GM21576 (cell line): ENCODE measurements around the gene DOHH.

Experiments used
- ATAC-seq: cut with Tn5 transposase; IDR thresholded peaks from one replicate; pipeline ENCODE4 v1.9.1; 2021; ENCODE audit warnings: mild to moderate bottlenecking, moderate library complexity; ENCODE audit not compliant: unreplicated experiment

Gene DOHH, protein sequence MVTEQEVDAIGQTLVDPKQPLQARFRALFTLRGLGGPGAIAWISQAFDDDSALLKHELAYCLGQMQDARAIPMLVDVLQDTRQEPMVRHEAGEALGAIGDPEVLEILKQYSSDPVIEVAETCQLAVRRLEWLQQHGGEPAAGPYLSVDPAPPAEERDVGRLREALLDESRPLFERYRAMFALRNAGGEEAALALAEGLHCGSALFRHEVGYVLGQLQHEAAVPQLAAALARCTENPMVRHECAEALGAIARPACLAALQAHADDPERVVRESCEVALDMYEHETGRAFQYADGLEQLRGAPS

DNA sequence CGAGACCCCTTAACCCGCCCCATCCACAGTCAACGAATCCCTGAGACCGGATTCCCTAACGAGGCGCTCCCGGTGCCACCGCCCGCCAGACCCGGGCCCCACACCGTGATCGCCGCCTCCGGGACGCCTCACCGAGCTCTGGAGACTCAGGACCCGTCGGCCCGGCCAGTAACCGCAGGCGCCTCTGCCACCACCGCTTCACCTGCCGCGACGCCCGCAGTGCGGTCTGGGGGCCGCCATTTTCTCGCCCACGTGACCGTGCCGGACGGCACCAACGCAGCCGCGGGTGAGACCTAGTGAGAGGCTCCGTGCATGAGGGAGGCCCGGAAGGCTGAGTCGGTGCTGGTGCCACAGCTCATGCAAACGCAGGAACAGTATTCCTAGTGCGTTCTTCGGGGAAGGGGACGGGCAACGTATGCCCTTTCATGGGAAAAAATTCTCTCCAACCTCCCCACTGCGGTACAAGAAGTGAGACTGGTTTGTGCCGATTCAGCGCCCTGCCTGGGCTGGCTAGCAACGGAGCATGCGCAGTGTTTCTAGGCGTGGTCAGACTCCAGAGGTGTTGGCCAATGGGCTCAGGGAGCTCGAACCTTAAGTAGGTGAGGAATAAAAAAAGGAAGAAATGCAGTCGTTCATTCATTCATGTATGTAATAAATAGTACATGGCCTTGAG lies at the start of gene DOHH:
Gene DOHH (minus strand): TSS at position 246 of the 673 bp plus-strand sequence. CDS start 3,860 bp downstream, outside the sequence.
- ATAC-seq = peak; percentile 83

DNA sequence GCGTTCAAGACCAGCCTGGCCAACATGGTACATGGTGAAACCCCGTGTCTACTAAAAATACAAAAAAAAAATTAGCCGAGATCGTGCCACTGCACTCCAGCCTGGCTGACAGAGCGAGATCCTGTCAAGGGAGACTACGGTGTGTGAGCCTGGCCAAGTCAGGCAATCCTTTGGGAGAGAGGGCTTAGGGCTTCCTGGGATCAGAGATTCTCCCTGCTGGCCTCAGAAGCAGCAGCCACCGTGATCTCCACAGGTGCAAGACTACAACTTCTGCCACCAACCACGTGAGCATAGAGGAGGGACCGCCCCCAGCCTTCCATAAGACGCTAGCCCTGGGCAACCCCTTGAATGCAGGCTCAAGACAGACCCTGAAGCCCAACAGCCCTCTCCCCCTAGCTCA lies 49.3 kb upstream of the DOHH start:
- no peak for ATAC-seq

DNA sequence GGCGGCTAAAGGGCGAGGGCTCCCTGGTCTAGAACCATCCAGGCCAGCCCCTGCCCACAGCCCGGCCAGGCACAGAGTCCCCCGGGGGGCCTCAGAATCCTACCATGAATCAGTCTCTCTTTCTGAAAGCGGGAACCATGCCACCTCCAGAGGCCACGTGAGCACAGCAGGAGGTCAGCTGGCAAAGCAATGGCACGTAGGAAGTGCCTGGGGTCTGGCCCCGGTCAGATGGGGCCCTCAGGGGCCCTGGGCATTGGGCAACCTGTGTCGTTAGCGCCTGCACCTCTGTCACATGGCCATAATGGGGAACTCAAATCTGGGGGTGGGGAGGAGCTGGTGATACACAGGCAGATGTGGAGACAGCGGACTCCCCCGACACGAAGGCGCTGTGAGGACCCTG lies 48.1 kb upstream of the DOHH start:
- ATAC-seq = no peak

DNA sequence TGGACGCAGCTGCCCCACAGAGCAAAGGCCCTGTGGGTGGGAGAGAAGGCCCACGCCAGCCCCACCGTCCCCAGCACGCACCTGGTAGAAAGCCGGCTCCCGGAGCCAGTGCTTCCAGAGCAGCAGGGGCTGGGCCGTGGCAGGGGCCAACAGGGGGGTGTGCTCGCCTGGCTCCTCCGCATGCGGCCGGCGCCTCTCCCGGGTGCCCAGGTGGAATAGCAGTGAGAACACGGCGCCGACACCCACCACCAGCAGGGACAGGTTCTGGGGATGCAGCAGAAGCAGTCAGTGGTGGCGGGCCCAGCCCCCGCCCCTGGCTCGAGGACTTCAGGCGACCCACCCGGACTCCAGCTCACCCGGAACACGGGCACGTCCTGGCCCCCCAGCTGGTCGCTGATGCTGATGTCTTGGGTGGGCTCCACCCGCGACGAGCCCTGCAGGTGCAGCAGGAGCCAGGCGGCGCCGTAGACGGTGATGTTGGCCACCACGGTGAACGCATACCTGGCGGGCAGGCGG lies 47.4 kb upstream of the DOHH start:
- no peak for ATAC-seq

DNA sequence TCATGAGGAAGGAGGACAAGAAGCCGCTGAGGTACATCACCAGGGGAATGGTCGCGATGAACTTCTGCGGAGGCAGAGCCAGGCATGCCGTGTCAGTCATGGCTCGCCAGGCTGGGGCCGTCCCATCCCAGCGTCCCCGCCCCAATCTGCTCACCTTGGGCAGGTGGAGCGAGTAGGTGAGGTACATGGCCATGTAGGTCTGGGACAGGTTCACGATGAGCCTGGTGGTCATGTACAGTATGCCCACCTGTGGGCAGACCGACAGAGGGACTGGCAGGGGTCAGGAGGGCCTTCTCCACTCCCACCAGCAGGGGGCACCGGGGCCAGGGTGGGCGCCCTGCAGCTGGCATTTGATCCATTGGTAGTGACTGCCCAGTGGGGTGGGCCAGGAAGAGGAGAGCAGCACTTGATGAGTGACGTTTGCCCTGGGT lies 46.8 kb upstream of the DOHH start:
- ATAC-seq = no peak

DNA sequence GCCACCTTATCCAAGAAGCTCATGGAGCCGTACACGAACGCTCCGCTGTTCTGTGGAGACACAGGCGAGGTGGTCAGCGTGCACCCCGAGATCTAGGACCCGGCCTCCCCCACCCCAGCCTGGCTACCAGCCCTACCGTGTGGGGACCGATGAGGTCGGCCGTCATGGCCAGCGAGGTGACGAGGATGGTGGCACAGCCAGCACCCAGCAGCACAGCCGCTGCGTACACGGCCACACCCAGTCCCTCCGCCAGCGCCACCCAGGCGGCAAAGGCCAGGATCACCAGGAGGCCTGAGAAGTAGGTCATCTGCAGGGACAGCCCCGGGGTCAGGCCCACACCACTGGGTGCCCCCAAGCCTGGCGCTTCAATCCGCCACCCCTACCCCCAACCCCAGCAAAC lies 45.6 kb upstream of the DOHH start:
- ATAC-seq = no peak

DNA sequence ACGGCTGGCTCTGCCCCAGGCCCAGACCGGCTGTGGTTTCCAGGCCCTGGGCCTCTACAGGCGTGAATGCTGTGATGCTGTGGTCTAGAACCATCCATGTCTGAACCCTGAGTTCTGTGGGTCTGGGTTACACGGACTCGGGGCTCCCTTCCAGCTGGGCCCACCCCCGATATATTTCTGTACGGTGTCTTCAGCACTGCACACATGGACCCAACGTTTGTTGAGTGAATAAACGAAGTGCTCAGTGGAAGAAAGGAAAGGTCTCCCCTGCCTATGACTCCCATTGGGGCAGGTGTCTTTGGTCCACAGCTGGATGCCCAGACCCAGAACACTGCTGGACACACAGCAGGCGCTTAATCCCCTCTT lies 45.2 kb upstream of the DOHH start:
- ATAC-seq = no peak

DNA sequence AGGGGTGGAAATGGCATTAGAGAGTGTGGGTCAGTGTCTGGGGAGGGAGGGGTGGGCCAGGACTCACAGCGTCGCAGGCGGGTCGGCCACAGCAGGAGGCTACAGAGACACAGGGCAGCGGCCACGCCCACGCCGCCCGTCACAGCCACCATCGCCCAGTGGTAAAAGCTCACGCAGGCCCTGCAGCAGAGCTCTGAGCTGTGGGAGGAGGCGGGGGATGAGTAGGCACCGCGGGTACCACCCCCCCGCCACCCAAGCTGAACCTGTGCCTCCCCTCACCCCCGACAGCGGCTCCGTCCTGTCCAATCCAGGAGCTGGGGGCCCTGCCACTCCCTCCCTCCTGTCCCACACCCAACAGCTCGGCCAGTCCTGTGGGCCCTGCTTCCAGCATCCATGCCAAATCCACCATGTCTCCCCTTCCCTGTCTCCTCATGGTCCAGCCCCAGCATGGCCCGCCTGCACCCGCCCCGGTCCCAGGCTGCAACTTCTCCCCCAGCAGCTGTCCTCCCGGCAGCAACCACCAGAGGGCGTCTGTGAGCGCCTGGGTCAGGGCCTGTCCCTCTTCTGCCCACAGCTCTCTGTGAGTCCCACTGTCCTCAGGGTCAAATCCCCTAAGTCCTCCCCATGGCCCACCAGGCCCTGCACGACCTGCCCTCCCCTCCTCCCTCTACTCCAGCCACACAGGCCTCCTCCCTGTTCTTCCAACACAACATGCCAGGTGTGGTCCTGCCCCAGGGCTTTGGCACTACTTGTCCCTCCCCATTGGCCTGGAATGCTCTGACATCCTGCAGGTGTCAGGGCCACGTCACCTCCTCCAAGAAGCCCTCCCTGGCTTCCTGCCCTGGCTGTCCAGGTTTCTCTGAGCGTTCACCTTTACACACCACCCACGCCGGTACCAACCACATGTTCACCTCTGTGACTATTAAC lies 44.5 kb upstream of the DOHH start:
- ATAC-seq = no peak

DNA sequence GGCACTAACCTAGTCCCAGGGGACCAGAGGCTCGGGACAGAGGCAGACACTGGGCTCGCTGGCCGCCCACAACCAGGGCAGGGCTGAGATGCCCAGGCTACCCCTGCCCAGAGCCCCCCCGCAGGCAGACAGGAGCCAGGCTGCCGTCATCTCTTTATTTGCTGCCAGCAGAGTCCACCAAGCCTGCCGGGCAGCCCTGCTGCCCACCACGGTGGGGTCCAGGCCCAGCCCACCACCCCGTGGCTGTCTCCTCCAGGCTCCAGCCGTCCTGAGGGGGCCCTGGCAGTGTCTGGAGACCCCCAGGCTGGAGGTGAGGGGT lies 43.5 kb upstream of the DOHH start:
- no peak for ATAC-seq

DNA sequence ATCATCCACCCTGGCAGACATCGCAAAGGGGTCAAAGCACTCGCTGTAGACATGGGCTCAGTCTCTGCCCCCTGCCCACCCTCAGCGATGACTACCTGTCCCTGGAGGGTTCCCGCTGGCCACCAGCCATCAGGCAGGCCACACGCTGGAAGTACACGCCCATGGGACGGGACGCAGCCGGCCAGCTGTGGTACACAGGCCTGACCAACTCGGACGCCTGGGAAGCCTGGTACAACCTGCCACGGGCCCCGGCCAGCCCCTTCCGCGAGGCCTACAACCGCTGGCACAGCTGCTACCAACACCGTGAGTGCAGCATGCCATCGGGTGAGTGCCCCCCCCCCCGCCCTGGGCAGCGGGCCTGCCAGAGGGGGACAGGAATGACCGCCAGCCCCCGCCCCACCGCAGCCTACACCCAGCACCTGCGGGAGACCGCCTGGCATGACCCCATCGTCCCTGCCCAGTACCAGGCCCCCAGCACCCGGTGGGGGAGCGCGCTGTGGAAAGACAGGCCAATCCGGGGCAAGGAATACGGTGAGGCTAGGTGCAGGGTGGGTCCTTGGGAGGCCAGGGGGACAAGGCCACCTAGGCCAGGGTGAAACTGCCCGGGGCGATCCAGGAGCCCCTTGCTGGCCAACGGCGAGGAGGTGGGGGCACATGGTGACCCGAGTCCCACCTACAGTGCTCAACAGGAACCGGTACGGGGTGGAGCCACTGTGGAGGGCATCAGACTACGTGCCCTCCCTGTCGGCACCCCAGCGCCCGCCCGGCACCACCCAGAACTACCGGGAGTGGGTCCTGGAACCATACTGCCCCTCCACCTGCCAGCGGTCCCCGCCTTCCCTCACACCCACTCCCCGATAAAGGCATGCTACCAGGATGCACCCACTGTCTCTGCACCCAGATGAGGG lies 42.9 kb upstream of the DOHH start:
- no peak for ATAC-seq

DNA sequence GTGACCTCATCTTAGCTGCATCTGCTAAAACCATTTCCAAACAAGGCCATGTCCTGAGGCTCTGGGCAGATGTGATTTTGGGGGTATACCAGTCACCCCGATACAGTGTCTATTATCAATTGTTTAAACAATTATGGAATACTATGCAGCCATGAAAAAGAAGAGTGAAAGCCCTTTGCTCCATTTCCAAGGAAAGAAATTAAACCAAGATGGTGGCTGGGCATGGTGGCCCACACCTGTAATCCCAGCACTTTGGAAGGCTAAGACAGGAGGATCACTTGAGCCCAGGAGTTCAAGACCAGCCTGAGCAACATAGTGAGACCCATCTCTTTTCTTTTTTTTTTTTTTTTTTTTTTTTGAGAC lies 39.3 kb upstream of the DOHH start:
- no peak for ATAC-seq

DNA sequence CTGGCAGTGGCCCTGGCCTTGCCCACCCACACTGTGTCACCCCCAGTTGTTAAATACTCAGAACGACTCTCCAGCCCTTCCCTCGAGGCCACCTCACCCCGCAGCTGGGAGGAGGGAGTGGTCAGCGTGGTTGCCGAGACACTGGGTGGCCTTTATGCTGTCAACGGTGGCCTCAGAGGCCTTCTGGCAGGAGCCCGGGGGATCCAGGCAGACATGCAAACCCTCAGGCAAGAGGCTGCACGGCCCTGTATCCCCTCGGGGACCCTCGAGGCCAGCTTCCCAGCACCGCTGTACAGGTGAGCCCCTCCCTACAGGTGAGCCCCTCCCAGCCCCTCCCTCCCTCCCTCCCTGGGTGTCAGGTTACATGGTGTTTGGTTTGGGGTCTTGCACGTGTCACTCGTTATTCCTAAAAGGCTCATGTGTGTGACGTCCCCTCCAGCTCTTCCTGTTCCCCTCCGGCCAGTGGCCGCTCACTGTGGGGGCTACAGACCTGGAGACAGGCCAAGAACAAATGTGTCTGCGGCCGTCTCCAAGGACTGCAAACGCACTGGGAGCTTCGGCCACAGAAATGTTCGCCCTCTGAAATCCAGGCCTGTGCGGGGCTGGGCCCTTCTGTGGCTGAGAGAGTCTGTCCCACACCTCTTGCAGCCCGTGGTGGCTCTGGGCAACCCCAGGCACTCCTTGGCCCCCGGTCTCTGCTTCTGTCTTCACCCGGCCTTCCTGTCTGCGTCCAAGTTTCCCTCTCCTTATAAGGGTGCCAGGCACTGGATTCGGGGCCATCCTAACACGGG lies 38.7 kb upstream of the DOHH start, which contains the start of gene TEKTIP1:
Gene TEKTIP1 (plus strand): TSS at position 210 of the 791 bp plus-strand sequence. CDS start 4 bp downstream, at position 214.
- no peak for ATAC-seq

DNA sequence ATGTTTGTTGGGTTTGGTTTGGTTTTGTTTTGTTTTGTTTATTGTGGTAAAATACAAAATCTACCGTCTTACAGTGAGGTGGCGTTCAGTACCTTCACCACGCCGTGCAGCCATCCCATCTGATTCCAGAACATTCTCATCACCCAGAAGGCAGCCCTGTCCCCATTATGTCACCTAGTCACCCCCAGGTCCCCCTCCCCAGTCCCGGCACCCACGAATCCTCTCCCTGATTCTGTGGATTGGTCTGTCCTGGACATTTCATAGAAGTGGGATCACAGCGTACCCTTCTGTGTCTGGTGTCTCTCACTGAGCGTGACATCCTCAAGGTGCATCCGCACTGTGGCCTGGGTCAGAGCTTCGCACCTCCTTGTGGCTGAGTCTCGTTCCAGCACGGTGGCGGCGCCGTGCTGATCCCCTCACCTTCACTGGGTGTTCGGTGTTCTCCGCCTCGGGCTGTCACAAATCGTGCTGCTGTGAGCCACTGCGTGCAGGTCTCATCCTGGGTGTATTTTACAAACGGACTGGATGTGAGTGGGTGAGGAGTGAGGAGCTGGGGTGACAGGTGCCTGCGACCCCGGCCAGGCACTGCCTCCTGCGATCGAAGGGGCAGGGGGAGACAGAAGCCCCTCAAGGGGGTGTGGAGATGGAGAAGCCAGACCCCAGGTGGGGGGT lies 37.9 kb upstream of the DOHH start:
- ATAC-seq = no peak

DNA sequence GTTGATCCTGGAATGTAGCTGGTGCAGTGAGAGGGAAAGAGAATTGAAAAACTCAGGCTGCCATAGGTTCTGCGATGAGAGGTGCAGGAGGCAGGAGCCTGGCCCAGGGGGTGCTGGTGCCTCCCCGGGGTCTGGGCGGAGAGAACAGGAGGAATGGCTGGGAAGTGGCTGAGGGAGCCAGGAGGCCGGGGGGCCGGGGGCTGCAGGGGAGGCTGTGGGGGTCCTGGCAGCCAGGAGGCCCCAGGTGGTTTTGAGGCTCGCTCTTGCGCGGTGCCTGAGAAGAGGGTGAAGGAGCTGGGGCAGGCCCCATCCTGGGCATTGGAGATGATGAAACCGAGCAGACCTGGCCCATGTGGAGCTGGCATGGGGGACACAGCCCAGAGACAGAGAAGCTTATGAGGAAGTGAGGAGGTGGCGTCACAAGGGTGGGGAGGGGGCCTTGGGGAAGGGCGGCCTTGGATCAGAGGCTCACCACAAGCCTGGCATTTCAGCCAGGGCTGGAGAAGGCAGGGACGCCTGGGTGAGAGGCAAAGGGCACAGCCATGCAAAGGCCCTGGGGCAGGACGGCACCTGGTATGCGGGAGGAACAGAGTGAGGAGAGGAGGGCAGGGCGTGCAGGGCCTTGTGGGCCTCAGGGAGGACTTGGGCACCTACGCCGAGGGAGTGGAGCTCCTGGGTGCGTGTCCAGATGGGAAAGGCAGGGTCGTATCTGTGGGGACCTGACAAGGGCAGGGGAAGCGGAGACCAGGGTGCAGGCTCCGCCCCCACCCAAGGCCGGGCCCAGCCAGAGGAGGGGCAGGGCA lies 37.2 kb upstream of the DOHH start:
- ATAC-seq = no peak

DNA sequence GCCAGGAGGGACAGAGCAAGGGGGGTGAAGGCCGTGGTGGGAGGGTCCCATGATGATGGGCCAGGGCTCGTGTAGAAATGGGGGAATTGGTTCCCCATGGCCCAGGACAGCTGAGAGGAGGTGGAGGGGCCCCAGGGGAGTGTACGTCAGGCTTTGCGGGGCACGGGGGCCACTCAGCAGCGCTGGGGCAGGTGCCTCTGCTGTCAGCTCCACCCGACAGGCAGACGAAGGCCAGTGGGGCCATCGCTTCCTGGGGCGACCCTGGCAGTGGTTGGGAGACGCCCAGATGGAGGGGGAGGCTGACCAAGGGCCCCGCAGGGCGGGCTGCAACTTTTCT lies 36.6 kb upstream of the DOHH start:
- no peak for ATAC-seq

DNA sequence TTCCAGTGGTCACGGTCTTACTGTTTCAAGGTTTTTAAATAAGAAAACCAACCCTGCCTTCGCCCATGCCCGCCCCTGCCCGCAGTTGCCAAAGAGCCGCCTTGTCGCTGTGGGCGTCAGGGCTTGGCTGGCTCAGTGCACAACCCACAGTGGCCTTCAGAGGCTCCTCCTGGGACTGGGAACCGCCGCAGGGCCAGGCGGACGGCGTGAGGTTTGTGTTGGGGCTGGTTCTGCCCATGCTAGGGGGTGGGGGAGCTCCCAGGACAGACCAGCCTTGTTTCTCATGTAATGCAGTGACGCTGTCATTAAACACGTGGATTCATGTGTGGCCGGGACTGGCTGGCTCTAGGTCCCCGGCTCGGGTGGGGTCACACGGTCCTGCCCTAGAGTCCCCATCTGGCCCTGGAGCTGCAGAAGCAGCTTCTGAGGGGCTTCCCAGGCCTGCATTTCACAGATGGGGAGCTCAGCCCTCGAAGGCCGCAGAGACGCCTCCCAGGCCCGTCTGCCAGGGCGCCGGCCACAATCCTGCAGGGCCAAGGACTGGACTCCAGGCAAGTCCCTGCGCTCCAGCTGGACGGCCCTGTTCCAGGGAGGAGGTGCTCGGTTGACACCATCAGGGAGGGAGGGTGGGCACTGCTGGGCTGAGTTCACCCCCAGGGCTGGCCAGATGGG lies 36.1 kb upstream of the DOHH start:
- ATAC-seq = no peak

DNA sequence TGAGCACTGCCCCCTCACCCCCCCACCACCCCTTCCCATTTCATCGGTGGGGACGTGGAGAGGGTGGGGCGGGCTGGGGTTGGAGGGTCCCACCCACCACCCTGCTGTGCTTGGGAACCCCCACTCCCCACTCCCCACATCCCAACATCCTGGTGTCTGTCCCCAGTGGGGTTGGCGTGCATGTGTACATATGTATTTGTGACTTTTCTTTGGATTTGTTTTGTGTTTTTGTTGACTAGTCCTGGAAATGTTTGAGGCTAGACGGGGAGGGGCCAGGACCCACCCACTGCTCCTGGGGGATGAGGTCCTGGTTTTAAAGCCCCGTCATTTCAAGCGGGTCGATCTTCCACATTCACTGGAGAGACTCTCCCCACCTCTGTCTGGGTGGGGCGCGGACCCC lies 35.5 kb upstream of the DOHH start:
- no peak for ATAC-seq

DNA sequence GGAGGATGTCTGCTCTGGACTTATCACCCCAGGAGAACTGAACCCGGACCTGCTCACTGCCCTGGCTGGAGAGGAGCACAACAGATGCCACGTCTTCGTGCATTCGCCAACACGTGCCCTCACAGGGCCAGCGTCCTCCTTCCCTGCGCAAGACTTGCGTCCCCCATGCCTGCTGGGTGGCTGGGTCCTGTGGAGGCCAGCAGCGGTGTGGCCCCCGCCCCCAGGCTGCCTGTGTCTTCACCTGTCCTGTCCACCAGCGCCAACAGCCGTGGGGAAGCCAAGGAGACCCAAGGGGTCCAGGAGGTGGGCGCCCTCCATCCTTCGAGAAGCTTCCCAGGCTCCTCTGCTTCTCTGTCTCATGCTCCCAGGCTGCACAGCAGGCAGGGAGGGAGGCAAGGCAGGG lies 35.1 kb upstream of the DOHH start:
- no peak for ATAC-seq
